Upper lobe of left lung (tissue), 4 donors: ENCODE results near the gene CSNK2A3.

Source experiments
- POLR2AphosphoS5 ChIP-seq, 2 donors: sonication (generic); formaldehyde crosslinking; IDR thresholded peaks; one replicate each; pipeline ENCODE4 v1.5.1; 2017; ENCODE audit warnings: antibody characterized with exemption in 2 of 2
- TF ChIP-seq, protein P1 (sequence below), 6 experiments: fragments of 450-650 bp in 4 of 6; fragments of 200-600 bp in 2 of 6; sonication (generic) in 2 of 6; IDR thresholded peaks; one replicate each; pipeline ENCODE4 v1.5.1; 2016 to 2019; ENCODE audit warnings: antibody characterized with exemption in 6 of 6

DNA sequence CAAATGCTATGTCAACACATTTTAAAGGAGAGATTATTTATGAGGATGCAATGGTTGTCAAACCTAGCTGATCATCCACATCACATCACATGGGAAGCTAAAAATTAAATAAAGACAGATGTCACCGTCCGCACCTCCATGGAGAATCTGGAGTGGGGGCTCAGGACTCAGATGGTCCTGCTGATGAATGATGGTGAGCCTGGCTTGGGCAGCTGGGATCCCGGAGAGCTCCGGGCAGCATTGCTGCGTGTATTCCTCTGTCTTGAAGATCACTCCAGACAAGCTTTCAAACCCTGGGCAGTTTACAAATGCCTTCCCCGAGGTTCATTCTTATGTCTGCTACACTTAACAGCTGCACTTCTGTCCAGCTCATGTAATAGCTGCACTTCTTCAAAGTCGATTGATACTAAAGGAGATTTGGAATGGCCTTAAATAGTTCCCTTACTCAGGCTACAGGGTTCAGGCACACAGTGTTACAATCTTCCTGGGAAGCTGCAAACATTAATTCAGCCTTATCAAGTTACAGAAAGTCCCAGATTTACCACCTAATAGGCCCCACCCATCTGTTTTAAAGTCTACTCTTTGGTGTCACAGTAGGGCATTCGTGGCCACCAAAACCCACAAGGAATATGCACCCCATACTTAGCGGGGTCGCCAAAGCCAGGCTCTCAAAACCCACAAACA lies 34.7 kb upstream of the CSNK2A3 start:
- TF ChIP-seq, protein P1, sequence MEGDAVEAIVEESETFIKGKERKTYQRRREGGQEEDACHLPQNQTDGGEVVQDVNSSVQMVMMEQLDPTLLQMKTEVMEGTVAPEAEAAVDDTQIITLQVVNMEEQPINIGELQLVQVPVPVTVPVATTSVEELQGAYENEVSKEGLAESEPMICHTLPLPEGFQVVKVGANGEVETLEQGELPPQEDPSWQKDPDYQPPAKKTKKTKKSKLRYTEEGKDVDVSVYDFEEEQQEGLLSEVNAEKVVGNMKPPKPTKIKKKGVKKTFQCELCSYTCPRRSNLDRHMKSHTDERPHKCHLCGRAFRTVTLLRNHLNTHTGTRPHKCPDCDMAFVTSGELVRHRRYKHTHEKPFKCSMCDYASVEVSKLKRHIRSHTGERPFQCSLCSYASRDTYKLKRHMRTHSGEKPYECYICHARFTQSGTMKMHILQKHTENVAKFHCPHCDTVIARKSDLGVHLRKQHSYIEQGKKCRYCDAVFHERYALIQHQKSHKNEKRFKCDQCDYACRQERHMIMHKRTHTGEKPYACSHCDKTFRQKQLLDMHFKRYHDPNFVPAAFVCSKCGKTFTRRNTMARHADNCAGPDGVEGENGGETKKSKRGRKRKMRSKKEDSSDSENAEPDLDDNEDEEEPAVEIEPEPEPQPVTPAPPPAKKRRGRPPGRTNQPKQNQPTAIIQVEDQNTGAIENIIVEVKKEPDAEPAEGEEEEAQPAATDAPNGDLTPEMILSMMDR (IDR thresholded peaks at IDR 0.05) = no peak
- no peak for TF ChIP-seq POLR2AphosphoS5 (IDR thresholded peaks at IDR 0.05)
